Memory B cell (primary cell): ENCODE results near the gene NABP1.

Experiments used
- ATAC-seq: fragments of 150-1000 bp; cut with Tn5 transposase; 2 replicates; pipeline ENCODE4 v1.10.0; 2021; ENCODE audit warnings: low read depth, mild to moderate bottlenecking, moderate library complexity
- DNase-seq, 2 donors: peaks; one replicate each; pipeline ENCODE4 v3.0.0; 2022; ENCODE audit warnings: low spot score in 2 of 2
- H3K27ac Mint-ChIP-seq: one replicate; pipeline ENCODE4 v1.8.0; 2022; ENCODE audit warnings: mild to moderate bottlenecking, moderate library complexity, mixed read lengths
- H3K27me3 Mint-ChIP-seq: one replicate; pipeline ENCODE4 v1.8.0; 2022; ENCODE audit warnings: mixed read lengths
- H3K36me3 Mint-ChIP-seq: one replicate; pipeline ENCODE4 v1.8.0; 2022; ENCODE audit warnings: mild to moderate bottlenecking, mixed read lengths
- H3K4me1 Mint-ChIP-seq: one replicate; pipeline ENCODE4 v1.8.0; 2022; ENCODE audit warnings: mixed read lengths
- H3K4me3 Mint-ChIP-seq: one replicate; pipeline ENCODE4 v1.8.0; 2022; ENCODE audit warnings: mild to moderate bottlenecking, moderate library complexity, mixed read lengths
- H3K9me3 Mint-ChIP-seq: one replicate; pipeline ENCODE4 v1.8.0; 2022; ENCODE audit warnings: mixed read lengths

Gene NABP1

GRCh38 chr2:191660575-191660974 lies 17.4 kb upstream of the NABP1 start:
- Mint-ChIP-seq H3K9me3 (peaks cover 5% of the 10 kb centered on the region), H3K4me3 (no peak overlapping the region), H3K27me3 (no peaks in the 10 kb centered on the region), H3K36me3 (no peaks in the 10 kb centered on the region), H3K27ac (no peak overlapping the region), H3K4me1 (peaks cover 2% of the 10 kb centered on the region)
- ATAC-seq (no peak), DNase-seq (no peak)

GRCh38 chr2:191661097-191661924 lies 16.6 kb upstream of the NABP1 start:
- Mint-ChIP-seq H3K27me3 (no peaks in the 10 kb centered on the region), H3K9me3 (peaks cover 5% of the 10 kb centered on the region), H3K36me3 (no peaks in the 10 kb centered on the region), H3K4me1 (peaks cover 2% of the 10 kb centered on the region), H3K4me3 (no peak overlapping the region), H3K27ac (no peak overlapping the region)
- no peak for DNase-seq
- ATAC-seq = no peak

- H3K4me3 Mint-ChIP-seq = no peak overlapping the region
- no peak for DNase-seq
- no peak overlapping the region for H3K27ac Mint-ChIP-seq
- H3K36me3 Mint-ChIP-seq = no peaks in the 10 kb centered on the region
- H3K4me1 Mint-ChIP-seq = peaks cover 13% of the 10 kb centered on the region
- H3K27me3 Mint-ChIP-seq = no peaks in the 10 kb centered on the region
- ATAC-seq = no peak
- H3K9me3 Mint-ChIP-seq = peaks cover 5% of the 10 kb centered on the region
Measured at GRCh38 chr2:191664823-191665677, 12.9 kb upstream of the NABP1 start.

- Mint-ChIP-seq H3K9me3 (peaks cover 5% of the 10 kb centered on the region), H3K4me3 (no peak overlapping the region), H3K4me1 (peaks cover 13% of the 10 kb centered on the region), H3K27me3 (no peaks in the 10 kb centered on the region), H3K27ac (peak overlapping the region; percentile 35), H3K36me3 (no peaks in the 10 kb centered on the region)
- no peak for ATAC-seq
- DNase-seq = no peak
Measured at GRCh38 chr2:191666226-191666625, 11.7 kb upstream of the NABP1 start.

DNA sequence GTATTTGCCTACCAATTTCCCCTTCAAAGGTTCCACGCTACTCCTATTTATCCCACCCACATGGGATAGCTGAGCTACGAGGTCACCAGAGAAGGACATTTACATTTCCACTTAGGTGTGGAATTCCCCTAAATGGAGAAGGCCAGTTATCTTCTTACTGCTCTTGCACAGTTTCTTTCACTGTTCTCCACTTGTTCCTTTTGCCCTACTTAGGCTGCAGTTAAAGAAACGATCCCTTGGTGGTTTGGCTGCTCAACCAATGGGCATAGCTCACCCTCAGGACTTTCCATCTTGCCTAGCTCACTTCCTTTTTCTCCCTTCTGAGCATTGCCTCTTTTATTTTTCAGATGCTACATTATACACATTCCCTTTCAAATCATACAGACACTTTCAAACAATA lies 11.2 kb upstream of the NABP1 start:
- DNase-seq (peak in 1 of 2 donors; percentile 15), ATAC-seq (peak; percentile 78)
- Mint-ChIP-seq H3K4me1 (peaks cover 13% of the 10 kb centered on the region), H3K27me3 (no peaks in the 10 kb centered on the region), H3K9me3 (peaks cover 5% of the 10 kb centered on the region), H3K4me3 (no peak overlapping the region), H3K36me3 (no peaks in the 10 kb centered on the region), H3K27ac (peak overlapping the region; percentile 35)

- H3K27ac Mint-ChIP-seq = no peak overlapping the region
- H3K9me3 Mint-ChIP-seq = peaks cover 1% of the 10 kb centered on the region
- peaks cover 14% of the 10 kb centered on the region for H3K4me1 Mint-ChIP-seq
- H3K27me3 Mint-ChIP-seq = no peaks in the 10 kb centered on the region
- DNase-seq = no peak
- no peaks in the 10 kb centered on the region for H3K36me3 Mint-ChIP-seq
- no peak overlapping the region for H3K4me3 Mint-ChIP-seq
- no peak for ATAC-seq
Measured at GRCh38 chr2:191670076-191670475, 7.9 kb upstream of the NABP1 start.

DNA sequence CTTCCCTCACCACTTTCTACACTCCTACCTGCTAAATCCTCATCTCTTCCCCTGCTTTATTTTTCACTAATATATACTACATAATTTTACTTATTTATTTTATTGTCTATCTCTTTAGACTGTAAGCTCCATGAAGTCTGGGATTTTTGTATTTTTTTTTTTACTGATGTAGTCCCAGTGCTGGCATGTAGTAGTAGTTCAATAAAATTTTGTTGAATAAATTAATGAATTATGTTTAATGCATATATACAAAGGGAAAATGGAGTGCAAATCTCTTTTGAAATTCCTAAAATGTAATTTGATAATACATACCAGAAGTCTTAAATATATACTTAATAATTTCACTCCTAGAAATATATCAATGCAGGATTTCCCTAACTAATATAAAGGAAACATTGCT lies 7.1 kb upstream of the NABP1 start:
- DNase-seq (no peak), ATAC-seq (no peak)
- H3K27ac Mint-ChIP-seq = no peak overlapping the region
- H3K4me3 Mint-ChIP-seq = no peak overlapping the region
- no peaks in the 10 kb centered on the region for H3K36me3 Mint-ChIP-seq
- peaks cover 1% of the 10 kb centered on the region for H3K9me3 Mint-ChIP-seq
- peaks cover 19% of the 10 kb centered on the region for H3K4me1 Mint-ChIP-seq
- no peaks in the 10 kb centered on the region for H3K27me3 Mint-ChIP-seq

DNA sequence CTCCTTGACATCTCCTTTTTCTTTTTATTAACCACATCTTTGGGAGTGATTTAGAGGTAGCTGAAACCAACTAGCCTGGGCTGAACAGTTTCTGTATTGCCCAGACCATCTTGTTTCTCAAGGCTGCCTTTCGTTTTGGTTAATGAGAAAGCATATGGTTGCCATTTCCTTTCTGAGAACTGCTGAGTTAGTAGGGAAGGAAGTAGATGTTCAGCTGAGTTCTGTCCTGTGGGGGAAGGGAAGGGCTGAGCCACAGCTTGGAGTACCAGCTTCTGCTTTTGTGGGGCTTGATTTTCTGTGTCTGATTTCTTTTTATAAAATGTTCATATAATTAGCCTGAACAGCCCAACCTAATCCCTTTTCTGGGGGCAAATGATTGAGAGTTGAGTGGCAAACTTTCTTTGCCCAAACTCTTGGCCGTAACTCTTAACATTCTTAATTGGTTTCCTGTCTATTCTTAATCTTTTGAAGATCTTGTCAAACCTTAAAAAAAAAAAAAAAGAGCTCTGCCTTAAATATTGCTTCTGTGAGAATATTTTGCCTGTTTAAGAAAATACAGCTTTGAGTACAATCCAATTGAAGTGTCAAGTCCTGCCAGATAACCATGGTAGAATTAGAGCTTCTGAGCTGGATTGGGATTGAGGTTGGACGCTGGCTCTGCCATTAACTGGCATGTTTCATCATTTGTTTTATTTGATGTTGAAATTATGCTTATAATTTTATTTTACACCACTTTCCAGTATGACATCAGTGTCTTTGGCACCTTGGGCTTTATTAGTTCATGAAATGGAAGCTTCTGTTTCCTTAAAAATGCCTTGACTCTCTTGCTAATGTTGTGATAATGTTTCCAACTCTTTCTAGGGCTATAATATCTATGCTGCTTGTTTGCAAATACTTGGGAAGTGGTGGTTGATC lies 1.9 kb upstream of the NABP1 start:
- Mint-ChIP-seq H3K4me3 (peak overlapping the region; percentile 62), H3K27me3 (no peaks in the 10 kb centered on the region), H3K27ac (peak overlapping the region; percentile 98), H3K36me3 (no peaks in the 10 kb centered on the region), H3K4me1 (peaks cover 23% of the 10 kb centered on the region), H3K9me3 (no peaks in the 10 kb centered on the region)
- ATAC-seq = peak; percentile 57
- peak; percentile 43 to 79 for DNase-seq

GRCh38 chr2:191676790-191677645 lies 918 bp upstream of the NABP1 start:
- H3K36me3 Mint-ChIP-seq = peaks cover 2% of the 10 kb centered on the region
- H3K27ac Mint-ChIP-seq = peak overlapping the region; percentile 98
- no peaks in the 10 kb centered on the region for H3K9me3 Mint-ChIP-seq
- H3K4me1 Mint-ChIP-seq = peaks cover 23% of the 10 kb centered on the region
- H3K4me3 Mint-ChIP-seq = peak overlapping the region; percentile 99
- ATAC-seq (peak; percentile 12), DNase-seq (no peak)
- no peaks in the 10 kb centered on the region for H3K27me3 Mint-ChIP-seq

- Mint-ChIP-seq H3K4me1 (peaks cover 28% of the 10 kb centered on the region), H3K9me3 (no peaks in the 10 kb centered on the region), H3K36me3 (peaks cover 10% of the 10 kb centered on the region), H3K4me3 (peak overlapping the region; percentile 99), H3K27me3 (no peaks in the 10 kb centered on the region), H3K27ac (peak overlapping the region; percentile 98)
- DNase-seq (peak; percentile 21 to 58), ATAC-seq (peak; percentile 3)
Measured at GRCh38 chr2:191678437-191679100, 633 bp downstream of the NABP1 start.

- peak overlapping the region; percentile 98 for H3K27ac Mint-ChIP-seq
- H3K9me3 Mint-ChIP-seq = no peaks in the 10 kb centered on the region
- H3K36me3 Mint-ChIP-seq = peaks cover 12% of the 10 kb centered on the region
- DNase-seq (peak in 1 of 2 donors; percentile 23), ATAC-seq (peak; percentile 16)
- no peaks in the 10 kb centered on the region for H3K27me3 Mint-ChIP-seq
- H3K4me3 Mint-ChIP-seq = peak overlapping the region; percentile 99
- peaks cover 25% of the 10 kb centered on the region for H3K4me1 Mint-ChIP-seq
Measured at GRCh38 chr2:191679818-191680600, 2.1 kb downstream of the NABP1 start.

DNA sequence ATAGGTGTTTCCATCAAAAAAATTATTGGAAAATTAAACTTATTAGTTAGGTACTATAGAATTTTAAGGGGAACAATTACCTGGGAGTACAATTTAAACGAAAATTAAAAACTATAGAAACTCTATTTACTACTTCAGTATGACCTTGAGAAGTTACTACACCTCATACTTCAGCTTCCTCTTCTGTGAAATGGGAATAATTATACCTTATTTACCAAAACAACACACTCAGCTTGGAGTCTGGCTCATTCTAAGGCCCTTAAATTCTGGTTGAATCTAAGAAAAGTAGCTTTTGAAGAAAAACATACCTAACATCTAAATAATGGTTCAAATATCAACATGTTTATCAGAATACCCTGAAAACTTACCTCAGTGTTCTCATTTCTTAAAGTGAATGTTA lies 2.7 kb downstream of the NABP1 start:
- ATAC-seq (no peak), DNase-seq (no peak)
- Mint-ChIP-seq H3K9me3 (no peaks in the 10 kb centered on the region), H3K4me1 (peaks cover 21% of the 10 kb centered on the region), H3K4me3 (peak overlapping the region; percentile 7), H3K27me3 (no peaks in the 10 kb centered on the region), H3K27ac (peak overlapping the region; percentile 98), H3K36me3 (peaks cover 14% of the 10 kb centered on the region)
